K562 (cell line): Measurements from ENCODE around the gene SUMF2. TPM values are rescaled to one million over a fixed set of nuclear protein-coding genes. Genes with fewer than 3 reads are reported as not detected.
"Not testable (repeated sequence)": the region's sequence is repeated elsewhere in the genome, so short reads cannot be mapped to it uniquely, and the experiment has no call there.

Source experiments
- ATAC-seq: fragments of 200-7000 bp; cut with Tn5 transposase; 3 replicates; pipeline ENCODE4 v1.9.1; 2020; ENCODE audit warnings: moderate library complexity
- BruUV-seq: library from RNA; stranded (reverse); fragments of 400-500 nt; replicated peaks from 2 replicates; lab custom pipeline; 2021; lab: Mats Ljungman, UMichigan
- CTCF ChIA-PET: fragments of 300-600 bp; formaldehyde crosslinking; extraction: SDS; loops from one replicate; lab custom pipeline; 2021; ENCODE audit warnings: low intra/inter-chr PET ratio; lab: Yijun Ruan, JAX
- POLR2A ChIA-PET: fragments of 300-600, 350-650 bp; sonication (Branson Sonifier 250); formaldehyde crosslinking; extraction: SDS; loops from one replicate; lab custom pipeline; 2021; ENCODE audit warnings: antibody characterized with exemption, inconsistent platforms; lab: Yijun Ruan, JAX
- DNase-seq, 4 experiments: peaks; one replicate each; pipeline versions ENCODE4 v3.0.0 to v3.0.0-alpha.2; 2011 to 2018; ENCODE audit warnings: low spot score in 3 of 4, mixed read lengths in 3 of 4; ENCODE audit errors: extremely low read depth in 1 of 4
- FAIRE-seq: peaks from 2 replicates; lab custom pipeline; 2011; peaks lifted over from hg19 to GRCh38; lab: Jason Lieb, UNC
- H2AFZ ChIP-seq: 2 replicates; pipeline ENCODE4 v1.6.0; 2011; ENCODE audit warnings: low read depth, low read length, control low read depth, inconsistent platforms
- H3K27ac ChIP-seq: fragments of 200-600 bp; 3 replicates; pipeline ENCODE4 v1.8.0; 2011; ENCODE audit warnings: low read depth, mild to moderate bottlenecking, control low read depth, inconsistent platforms, low read length, moderate library complexity, mixed read lengths; ENCODE audit errors: extremely low read depth
- H3K27me3 ChIP-seq, 2 experiments: fragments of 300-600 bp in 1 of 2; 2 replicates in 1 of 2; 3 replicates in 1 of 2; pipeline versions ENCODE4 v1.6.0 to v1.8.0; 2011; ENCODE audit warnings: inconsistent platforms in 2 of 2, low read length in 2 of 2, mild to moderate bottlenecking in 1 of 2, mixed read lengths in 1 of 2, moderate library complexity in 1 of 2; ENCODE audit not compliant: control insufficient read depth in 2 of 2, insufficient read depth in 2 of 2
- H3K36me3 ChIP-seq: fragments of 300-600 bp; 3 replicates; pipeline ENCODE4 v1.8.0; 2011; ENCODE audit warnings: mild to moderate bottlenecking, low read length, inconsistent platforms; ENCODE audit not compliant: control insufficient read depth, insufficient read depth
- H3K4me1 ChIP-seq, 2 experiments: fragments of 200-600 bp in 1 of 2; replicated peaks in 1 of 2; 2 replicates in 1 of 2; 3 replicates in 1 of 2; pipeline versions ENCODE4 v1.5.1 to v1.8.0; 2011; ENCODE audit warnings: inconsistent platforms in 2 of 2, low read length in 2 of 2, mild to moderate bottlenecking in 1 of 2, mixed read lengths in 1 of 2, moderate library complexity in 1 of 2; ENCODE audit not compliant: control insufficient read depth in 2 of 2, insufficient read depth in 2 of 2
- H3K4me2 ChIP-seq: 2 replicates; pipeline ENCODE4 v1.6.1; 2011; ENCODE audit warnings: low read length, control low read depth, inconsistent platforms, mixed read lengths; ENCODE audit not compliant: insufficient read depth
- H3K4me3 ChIP-seq: fragments of 200-600 bp; sonication (generic), shearing (Covaris generic); 2 replicates; pipeline ENCODE4 v1.5.1; 2016; ENCODE audit warnings: control low read depth, inconsistent platforms
- H3K79me2 ChIP-seq: fragments of 200-600 bp; 3 replicates; pipeline ENCODE4 v1.8.0; 2011; ENCODE audit warnings: low read length, inconsistent platforms; ENCODE audit not compliant: control insufficient read depth, insufficient read depth
- H3K9ac ChIP-seq, 2 experiments: 2 replicates each; pipeline versions ENCODE4 v1.6.0 to v1.6.1; 2011; ENCODE audit warnings: low read depth in 2 of 2, low read length in 2 of 2, control low read depth in 1 of 2, inconsistent platforms in 1 of 2, mild to moderate bottlenecking in 1 of 2, mixed read lengths in 1 of 2; ENCODE audit not compliant: insufficient read depth in 1 of 2
- H3K9me1 ChIP-seq: one replicate; pipeline ENCODE4 v1.6.0; 2011; ENCODE audit warnings: inconsistent platforms, mild to moderate bottlenecking, low read length, moderate library complexity; ENCODE audit not compliant: control insufficient read depth, insufficient read depth
- H3K9me3 ChIP-seq: replicated peaks from 2 replicates; pipeline ENCODE4 v1.5.1; 2011; ENCODE audit warnings: low read depth, low read length, inconsistent platforms; ENCODE audit not compliant: control insufficient read depth, insufficient read depth
- H4K20me1 ChIP-seq: replicated peaks from 2 replicates; pipeline ENCODE4 v1.6.1; 2011; ENCODE audit warnings: low read length, inconsistent platforms, mixed read lengths; ENCODE audit not compliant: control insufficient read depth, insufficient read depth
- HNRNPLL ChIP-seq: fragments of 200-400 bp; formaldehyde crosslinking; IDR thresholded peaks from 2 replicates; pipeline ENCODE4 v1.6.1; 2017; ENCODE audit warnings: low read length, low read depth, mild to moderate bottlenecking; ENCODE audit not compliant: poor library complexity, severe bottlenecking
- ZNF609 ChIP-seq: sonication (generic); formaldehyde crosslinking; IDR thresholded peaks from 2 replicates; pipeline ENCODE4 v1.8.1; 2023; ENCODE audit warnings: missing genetic modification reagents, mild to moderate bottlenecking, borderline replicate concordance
- WGBS: fragments of 100-300 bp; shearing (Covaris generic); methylation state at CpG from one replicate; pipeline ENCODE4 v1.1.6; 2016; ENCODE audit warnings: low coverage, mixed read lengths; ENCODE audit not compliant: insufficient coverage; ENCODE audit errors: missing lambda C conversion rate; 5-methylcytosine and 5-hydroxymethylcytosine counted together
- in situ Hi-C: fragments of 300-500 bp; cut with MboI; formaldehyde crosslinking; loops from 4 replicates; pipeline ENCODE4 v1.15.0; 2018; ENCODE audit warnings: inconsistent platforms, mixed read lengths
- intact Hi-C: fragments of 100-400 bp; cut with micrococcal nuclease; formaldehyde crosslinking; loops from 2 replicates; pipeline ENCODE4 v1.14.2; 2022
- polyA plus RNA-seq, 8 experiments: library from polyadenylated mRNA; depleted of rRNA in 4 of 8; stranded (reverse) in 5 of 8; unstranded in 3 of 8; fragments of >200 nt; fragmentation: Nextera tagmentation in 2 of 8; fragmentation: Illumina TruSeq in 1 of 8; extraction: Ambion mirVana in 2 of 8; extraction: Trizol in 1 of 8; gene quantifications; 2 replicates each; pipeline versions ENCODE4 v1.2.1 to v1.2.3, GENCODE V29; 2011 to 2014; ENCODE audit warnings: inconsistent platforms in 1 of 8, missing spikeins in 1 of 8
- total RNA-seq, 7 experiments: library from RNA; depleted of rRNA in 6 of 7; stranded (reverse); fragments of >200 nt in 6 of 7; fragmentation: Illumina TruSeq in 2 of 7; extraction: Trizol in 2 of 7; gene quantifications; 2 replicates each; pipeline versions ENCODE4 v1.2.1 to v1.2.3, GENCODE V29; 2011 to 2021; ENCODE audit warnings: low replicate concordance in 1 of 7

Gene SUMF2
- total and polyA plus RNA-seq, 9 of the 15 experiments (the other 6 are each of a cell fraction or from before 2014, with no cell fraction given), result 39.0 to 113 (median 67.7) TPM

DNA sequence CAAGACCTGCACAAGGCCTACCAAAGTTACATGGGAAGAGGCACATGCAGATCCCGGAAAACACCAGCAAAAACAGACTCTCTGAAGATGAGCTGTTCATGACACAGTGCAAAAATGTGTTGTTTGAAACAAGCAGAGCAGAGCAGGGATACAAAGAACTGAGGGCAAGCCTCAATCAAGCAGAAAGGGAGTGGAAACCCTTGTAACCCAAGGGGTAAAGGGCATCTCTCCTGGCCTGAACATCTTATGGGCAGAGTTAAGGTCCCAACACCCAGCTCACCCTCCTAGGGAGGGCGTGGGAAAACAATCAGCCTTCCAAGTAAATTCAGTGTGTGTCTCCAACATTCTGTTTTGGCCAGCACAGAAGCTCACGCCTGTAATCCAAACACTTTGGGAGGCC lies 23.4 kb upstream of the SUMF2 start (continued):
- TF ChIP-seq ZNF609 (CRISPR knock-in tag) (no peak), HNRNPLL (no peak)

DNA sequence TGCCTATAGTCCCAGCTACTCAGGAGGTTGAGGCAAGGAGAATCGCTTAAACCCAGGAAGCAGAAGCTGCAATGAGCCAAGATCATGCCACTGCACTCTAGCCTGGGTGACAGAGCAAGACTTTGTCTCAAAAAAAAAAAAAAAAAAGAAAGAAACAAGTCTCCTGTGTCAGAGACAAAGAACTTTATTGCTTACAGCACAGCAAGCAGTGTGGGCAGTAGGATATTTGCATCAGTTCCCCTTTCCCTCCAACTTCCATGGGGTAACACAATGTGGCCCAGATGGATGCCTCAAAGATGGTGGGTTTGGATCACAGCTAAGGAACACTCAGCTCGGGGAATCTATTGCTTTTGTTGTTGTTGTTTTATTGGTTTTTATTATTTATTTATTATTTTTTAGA lies 18.3 kb upstream of the SUMF2 start:
- H2AFZ ChIP-seq, H3K36me3 ChIP-seq, ATAC-seq, H4K20me1 ChIP-seq, H3K9ac ChIP-seq, BruUV-seq, H3K4me3 ChIP-seq, DNase-seq, intact Hi-C loops, H3K9me1 ChIP-seq, H3K9me3 ChIP-seq, in situ Hi-C loops, CTCF ChIA-PET, H3K4me2 ChIP-seq, H3K27ac ChIP-seq, FAIRE-seq, H3K27me3 ChIP-seq: not testable (repeated sequence)
- WGBS, result 70% methylated on average over 2 of the region's 2 CpGs
- H3K4me1 ChIP-seq, result peaks cover 9 to 18% of the 10 kb centered on the region in 2 experiments; a peak in 3 of 5 replicates
- POLR2A ChIA-PET, result interaction anchor here (0.6 to 1.5 kb wide), 2 partner anchors 17 to 283 kb away, joined by 3 read pairs; no protein-coding TSS in a partner anchor
- peaks cover 21% of the 10 kb centered on the region for H3K79me2 ChIP-seq
